GM19372 (cell line): ENCODE results near the gene UBE2D4.
"Not testable (repeated sequence)": the region's sequence is repeated elsewhere in the genome, so short reads cannot be mapped to it uniquely, and the experiment has no call there.

Experiments used
- ATAC-seq: cut with Tn5 transposase; IDR thresholded peaks from one replicate; pipeline ENCODE4 v1.9.1; 2021; ENCODE audit warnings: mild to moderate bottlenecking, low read depth, moderate library complexity; ENCODE audit not compliant: unreplicated experiment

The UBE2D4 gene

DNA sequence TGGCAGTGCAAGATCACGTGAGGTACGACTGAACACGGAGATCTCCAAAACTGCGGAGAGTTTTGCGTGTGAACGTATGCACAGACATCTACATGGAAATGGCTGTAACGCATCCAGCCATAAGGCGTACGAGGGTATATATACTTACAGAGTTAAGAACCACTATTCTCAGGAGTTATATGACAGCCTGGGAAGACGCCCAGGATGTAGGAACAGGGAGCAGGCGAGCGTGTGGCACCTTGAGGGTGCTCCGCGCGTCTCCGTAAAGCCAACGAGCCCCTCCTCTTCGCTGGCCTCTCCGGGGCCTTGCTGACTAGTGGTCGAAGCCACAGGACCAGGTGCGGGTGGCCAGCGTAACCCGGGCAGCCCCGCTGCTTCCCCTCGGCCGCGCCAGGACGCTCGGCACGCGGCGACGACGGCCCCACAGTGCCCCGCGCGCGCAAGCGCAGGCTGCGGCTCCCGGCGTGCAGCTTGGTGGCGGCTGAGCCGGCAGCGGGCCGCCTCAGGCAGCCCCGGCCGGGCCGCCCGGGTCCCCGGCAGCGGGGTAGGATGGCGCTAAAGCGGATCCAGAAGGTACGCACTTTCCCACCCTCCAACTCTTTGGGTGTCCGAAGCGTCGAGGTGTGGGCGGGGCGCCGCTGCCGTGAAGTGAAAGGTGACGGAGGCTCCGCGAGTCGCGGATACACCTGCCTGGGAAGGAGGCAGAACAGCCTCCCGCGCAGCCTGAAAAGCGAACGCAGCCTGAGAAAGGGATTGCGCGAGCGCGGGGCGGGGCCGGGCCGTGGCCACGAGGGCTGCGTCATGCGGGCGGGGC, at the start of gene UBE2D4:
Gene UBE2D4 (plus strand): TSS at position 453 of the 814 bp plus-strand sequence. CDS start 97 bp downstream, at position 550.
- ATAC-seq, result peak; percentile 86

DNA sequence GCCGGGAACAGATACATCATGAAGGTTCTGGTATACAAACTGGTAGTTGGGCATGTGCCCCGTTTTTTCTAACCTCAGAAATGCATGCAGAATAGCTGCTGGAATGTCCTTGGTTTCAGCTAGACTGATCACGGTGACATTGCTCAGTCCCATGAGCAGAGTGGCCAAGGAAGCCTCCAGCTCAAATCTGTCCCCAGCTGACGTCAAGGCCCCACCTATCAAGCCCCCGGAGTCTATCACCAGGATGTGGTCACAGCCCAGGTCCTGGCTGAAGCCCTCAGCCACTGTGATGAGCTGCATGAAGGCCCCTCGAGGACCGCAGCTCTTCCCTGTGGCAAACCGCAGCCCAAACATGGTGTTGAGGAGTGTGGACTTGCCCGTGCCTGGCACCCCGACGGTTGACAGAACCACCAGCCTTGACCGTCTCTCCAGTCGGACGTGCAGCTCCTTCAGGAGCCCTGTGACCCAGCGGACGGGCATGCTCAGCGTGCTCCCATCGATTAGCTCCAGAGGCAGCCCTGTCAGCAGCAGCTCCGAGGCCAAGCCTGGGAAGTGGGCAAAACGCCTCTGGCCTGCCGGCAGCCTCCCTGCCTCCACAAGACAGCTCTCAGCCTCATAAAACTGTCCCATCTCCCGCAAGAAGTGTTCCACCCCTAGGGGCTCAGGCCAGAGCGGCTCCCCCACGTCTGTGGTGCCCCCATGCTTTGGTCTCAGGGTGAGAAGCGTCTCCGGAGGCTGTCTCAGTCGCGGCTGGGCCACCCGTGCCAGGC, 49.1 kb upstream of the UBE2D4 start:
- no peak for ATAC-seq

DNA sequence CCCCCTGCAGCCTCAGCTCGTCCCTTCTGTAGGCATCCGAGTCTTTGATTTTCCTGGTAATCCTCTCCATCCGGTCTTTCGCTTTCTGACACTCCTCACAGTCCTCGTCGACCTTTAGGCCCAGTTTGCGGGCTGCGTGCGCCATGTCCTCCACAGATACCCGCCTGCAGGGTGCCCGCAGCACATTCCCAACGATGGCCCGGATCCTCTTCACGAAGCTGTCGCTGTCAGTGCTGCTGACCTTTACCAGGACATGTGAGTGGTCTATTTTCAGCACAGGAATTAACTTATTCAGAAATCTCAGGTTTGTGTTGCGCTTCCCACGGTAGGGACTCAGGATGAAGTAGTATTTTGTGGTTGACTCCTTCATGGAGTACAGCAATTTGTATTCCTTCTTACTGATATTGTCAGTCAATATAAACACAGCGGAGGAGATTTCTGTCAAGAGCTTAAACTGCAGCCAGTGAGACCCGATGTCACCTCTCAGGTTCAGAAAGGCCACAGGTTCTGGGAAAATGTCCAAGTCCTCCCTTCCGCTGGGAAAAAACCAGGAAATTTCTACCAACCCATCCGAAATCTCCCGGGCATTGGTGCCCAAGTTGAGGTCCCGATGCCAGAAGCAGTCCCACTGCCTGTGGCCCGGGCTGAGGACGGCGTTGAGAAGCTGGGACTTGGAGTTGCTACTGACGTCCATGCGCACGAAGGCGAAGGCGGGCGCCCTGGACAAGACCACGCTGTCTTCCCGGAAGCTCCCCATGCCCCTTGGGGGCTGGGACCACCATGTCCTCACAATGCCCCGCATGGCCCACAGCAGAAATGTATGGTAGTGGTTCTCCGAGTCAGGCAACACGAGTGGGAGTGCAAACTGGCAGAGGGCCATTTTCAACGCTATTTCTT, 48.0 kb upstream of the UBE2D4 start:
- no peak for ATAC-seq

DNA sequence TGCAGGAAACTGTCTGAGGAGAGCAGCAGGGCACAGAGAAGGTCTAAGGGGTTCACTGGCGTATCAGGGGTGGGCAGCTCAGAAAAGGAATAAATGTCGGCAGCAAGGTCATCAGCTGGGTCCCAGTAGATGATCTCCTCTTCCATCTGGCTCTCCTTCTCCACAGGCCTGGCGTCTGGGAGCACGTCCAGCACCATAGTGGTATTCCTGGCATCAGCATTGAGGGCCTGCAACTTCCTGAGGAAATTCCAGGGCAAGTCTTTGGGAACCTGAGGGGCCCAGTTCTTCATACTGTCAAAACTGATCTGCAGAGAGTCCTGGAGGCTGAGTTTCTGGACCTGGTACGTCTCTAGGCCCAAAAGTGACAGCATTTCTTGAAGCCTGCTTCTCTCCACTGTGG, 47.4 kb upstream of the UBE2D4 start:
- no peak for ATAC-seq

DNA sequence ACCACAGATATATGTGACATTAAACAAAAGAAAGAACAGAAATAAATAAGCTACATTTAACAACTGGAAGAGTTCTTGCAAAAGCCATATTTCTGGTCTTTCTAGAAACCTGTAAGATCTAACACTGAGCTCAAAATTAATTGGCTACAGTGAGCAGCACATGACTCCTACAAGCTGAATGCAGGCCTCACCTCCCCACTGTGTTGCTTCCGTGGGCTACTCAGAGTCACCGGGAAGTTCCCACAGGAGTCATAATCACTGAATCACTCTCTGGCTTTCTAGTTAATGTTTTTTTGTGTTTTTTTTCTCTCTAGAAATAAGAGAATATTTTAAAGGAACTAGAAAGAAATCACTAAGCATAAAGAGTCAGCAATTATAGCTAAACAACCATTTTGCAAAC, 46.8 kb upstream of the UBE2D4 start:
- ATAC-seq, result no peak

DNA sequence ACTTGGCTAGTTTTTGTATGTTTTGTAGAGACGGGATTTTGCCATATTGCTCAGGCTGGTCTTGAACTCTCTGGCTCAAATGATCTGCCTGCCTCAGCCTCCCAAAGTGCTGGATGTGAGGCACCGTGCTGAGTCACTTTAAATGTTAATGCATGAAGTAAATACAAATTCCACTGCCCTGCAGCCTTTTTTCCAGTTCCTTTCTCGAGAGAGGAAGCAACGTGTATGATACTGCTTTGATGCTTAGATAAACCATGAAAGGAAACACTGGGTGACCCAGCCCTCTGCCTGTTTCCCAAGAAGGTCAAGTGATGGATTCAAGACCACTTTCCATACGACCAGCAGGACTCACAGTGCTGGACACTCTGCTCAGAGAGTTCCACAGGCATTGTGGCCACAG, 45.6 kb upstream of the UBE2D4 start:
- ATAC-seq, result no peak

DNA sequence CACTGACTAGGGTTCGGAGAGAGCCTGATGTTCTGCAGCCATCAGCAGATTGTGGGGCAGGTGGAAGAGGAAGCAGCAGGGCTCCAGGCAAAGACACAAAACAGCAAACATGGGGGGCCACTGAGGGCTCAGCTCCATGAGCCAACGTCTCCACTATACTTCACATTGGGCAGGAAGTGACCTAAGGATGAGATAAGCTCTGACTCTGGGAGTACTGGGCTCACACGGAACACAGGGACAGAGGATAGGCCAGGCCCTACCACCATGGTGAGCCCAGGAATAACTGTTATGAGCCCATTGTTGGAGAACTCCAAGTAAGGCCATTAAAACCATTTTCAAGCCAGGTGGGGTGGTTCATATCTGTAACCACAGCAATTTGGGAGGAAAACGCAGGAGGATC, 42.0 kb upstream of the UBE2D4 start:
- no peak for ATAC-seq

DNA sequence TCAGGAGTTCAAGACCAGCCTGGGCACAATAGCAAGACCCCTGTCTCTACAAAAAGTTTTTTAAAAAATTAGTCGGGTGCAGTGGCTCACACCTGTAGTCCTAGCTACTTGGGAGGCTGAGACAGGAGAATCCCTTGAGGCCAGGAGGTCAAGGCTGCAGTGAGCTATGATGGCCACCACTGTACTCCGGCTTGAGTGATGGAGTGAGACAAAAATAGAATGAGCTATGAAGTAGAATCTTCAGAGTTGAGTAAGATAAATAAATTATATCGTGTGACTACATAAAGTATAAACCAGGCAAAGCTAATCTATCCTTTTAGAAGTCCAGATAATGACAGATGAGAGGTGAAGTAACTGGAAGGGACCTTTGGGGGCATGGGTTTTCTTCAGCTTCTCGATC, 41.6 kb upstream of the UBE2D4 start:
- ATAC-seq, result no peak

DNA sequence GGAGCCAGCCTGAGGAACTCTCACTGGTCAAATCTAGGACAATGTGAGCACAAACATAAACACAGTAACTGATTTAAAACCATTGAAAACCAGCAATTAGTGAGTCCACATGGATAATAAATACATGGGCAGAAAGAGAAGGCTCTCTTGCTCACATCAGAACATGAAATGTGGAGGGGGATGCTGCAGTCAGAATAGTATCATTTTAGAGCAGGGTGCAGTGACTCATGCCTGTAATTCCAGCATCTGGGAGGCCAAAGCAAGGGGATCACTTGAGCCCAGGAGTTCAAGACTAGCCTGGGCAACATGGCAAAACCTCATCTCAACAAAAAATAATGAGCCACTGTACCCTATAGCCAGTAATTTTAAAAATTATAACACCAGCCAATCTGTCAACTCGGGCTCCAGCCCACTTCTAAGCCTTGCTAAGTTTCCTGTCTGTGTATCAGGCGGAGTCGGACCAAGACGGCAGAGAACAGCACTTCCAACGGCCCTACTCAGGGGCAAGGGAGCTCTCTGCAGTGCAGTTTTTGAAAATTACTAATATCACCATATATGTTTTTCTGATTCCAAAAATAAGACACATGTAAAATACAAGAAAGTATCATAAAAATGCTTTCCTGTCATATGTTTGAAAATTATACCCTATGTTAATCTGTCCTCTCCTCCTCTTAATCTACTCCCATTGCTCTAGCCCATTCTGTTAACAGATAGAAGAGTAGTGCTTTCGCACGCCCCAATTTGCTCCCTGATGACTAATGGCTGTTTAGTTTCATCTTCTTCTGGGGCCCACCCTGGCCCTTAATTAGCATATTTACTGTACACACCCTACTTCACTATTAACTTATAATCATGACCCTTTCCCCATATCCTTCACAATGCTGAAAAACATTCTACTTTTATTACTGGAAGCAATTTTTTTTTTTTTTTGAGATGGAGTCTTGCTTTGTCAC, 37.0 kb upstream of the UBE2D4 start:
- ATAC-seq, result no peak

DNA sequence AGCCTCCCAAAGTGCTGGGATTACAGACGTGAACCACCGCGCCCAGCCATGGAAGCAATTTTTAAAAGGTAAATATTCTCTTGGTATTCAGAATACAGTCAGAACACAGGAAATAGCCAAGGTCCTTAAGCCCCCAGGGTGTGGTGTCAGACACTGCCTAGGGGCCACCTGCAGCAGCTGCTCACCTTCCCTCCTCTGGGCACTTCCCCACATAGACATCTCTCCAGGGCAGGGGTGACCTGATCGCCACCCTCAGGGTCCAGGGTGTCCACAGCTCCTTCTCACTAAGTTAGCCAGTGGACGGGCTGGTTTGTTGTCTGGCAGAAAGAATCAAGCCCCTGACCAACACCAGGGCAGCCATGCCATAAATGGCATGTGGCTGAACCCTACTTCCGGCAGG, 35.8 kb upstream of the UBE2D4 start:
- ATAC-seq, result no peak

DNA sequence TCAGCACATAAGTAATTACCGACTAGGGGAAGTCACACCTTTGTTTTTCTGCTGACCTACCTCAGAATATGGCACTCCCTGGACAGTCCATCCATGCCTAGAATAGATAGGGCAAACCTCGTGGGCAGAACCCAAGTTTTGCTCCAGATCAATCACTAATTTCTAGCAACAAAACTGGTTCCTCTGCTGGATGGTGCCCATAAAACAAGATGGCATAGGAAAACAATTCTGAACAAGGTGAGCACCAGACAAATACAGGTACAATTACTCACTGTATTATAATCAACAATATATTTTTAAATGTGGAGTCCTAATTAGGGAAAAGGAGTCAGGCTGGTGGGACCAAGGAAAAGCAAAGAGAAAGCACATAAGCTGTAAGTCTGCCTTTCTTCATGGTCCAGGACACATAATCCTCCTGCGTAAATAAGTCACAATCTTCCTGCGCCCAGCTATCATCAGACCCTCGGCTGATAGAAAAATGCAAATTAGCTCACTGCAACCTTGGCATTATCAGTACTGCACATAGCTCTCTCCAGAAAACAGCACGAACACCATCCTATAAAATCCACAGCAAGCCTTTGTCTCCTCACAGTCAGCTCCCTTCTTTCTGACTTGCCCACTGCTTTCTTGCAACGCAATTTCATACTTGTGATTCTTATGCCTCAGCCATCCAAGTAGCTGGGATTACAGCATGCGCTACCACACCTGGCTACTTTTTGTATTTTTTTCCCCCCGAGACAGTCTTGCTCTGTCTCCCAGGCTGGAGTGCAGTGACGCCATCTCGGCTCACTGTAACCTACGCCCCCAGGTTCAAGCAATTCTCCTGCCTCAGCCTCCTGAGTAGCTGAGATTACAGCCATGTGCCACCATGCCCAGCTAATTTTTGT, 34.9 kb upstream of the UBE2D4 start:
- ATAC-seq, result no peak

DNA sequence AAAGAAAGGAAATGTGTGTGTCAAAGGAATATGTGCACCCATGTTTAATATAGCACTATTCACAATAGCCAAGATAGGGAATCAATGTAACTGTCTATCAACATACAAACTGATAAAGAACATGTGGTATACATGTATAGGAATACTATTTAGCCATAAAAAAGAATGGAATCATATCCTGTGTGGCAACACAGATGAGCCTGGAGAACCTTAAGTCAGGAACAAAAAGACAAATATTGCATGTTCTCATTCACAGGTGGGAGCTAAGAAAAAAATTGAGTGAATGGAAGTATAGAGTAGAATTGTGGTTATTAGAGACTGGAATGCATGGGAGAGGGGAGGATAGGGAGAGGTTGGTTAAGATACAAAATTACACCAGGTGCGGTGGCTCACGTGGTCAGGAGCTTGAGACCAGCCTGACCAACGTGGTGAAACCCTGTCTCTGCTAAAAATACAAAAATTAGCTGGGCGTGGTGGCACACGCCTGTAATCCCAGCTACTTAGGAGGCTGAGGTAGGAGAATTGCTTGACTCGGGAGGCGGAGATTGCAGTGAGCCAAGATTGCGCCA, 30.3 kb upstream of the UBE2D4 start:
- no peak for ATAC-seq

DNA sequence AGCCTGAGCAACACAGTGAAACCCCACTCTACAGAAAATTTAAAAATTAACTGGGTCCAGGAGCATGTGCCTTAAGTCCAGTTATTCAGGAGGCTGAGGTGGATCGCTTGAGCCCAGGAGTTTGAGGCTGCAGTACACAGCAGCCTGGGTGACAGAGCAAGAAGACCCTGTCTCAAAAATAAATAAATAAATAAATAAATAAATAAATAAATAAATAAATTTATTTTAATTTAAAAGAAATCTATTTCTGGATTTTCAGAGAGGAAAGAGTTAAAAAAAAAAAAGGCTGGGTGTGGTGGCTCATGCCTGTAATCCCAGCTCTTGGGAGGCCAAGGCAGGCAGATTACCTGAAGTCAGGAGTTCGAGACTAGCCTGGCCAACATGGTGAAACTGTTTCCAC, 27.7 kb upstream of the UBE2D4 start:
- ATAC-seq, result not testable (repeated sequence)

DNA sequence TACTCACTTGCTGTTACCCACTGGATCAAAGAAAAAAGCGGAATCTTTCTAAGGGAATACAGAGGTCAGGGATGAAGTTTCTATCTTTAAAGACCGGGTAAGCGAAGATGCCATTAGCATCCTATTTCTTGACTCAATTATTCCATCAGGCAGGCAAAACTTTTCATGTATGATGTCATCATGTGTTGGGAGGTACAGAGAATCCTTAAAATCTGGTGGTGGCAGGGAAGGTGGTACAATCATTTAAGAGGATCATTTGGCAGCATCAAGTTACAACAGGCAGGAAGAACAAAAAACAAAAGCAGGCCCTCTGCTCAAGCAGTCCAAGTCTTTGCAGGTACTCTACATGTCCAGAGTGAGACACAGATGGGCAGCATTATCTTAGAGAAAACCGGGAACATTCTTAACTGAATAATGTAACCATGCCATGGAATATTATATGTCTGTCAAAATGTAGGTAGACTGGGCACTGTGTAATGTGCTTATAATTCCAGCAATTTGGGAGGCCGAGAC, 23.6 kb upstream of the UBE2D4 start:
- no peak for ATAC-seq

DNA sequence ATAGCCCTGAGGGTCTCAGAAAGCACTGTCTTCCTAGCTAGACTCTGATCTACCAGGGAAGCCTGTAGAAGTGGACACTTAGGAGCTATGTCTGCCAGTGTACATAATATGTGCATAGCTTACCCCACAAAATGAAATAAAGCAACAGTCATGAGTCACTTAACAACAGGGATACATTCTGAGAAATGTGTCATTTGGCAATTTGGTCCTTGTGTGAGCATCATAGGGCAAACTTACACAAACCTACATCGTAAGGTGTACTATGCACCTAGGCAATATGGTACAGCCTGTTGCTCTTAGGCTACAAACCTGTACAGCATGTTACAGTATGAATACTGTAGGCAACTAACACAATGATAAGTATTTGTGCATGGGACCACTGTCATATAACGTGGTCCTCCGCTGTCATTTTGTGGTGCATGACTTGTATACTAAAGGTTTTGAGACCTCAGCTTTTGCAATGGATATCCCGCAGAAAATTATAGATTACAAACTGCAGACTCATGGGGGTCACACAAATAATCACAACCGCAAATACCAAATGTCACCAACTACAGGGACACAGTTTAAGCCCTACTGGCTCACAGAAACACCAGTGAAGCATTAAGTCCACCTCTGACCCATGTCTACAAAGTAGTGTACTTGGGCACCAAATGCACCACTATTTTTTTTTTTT, 21.6 kb upstream of the UBE2D4 start:
- ATAC-seq, result no peak

DNA sequence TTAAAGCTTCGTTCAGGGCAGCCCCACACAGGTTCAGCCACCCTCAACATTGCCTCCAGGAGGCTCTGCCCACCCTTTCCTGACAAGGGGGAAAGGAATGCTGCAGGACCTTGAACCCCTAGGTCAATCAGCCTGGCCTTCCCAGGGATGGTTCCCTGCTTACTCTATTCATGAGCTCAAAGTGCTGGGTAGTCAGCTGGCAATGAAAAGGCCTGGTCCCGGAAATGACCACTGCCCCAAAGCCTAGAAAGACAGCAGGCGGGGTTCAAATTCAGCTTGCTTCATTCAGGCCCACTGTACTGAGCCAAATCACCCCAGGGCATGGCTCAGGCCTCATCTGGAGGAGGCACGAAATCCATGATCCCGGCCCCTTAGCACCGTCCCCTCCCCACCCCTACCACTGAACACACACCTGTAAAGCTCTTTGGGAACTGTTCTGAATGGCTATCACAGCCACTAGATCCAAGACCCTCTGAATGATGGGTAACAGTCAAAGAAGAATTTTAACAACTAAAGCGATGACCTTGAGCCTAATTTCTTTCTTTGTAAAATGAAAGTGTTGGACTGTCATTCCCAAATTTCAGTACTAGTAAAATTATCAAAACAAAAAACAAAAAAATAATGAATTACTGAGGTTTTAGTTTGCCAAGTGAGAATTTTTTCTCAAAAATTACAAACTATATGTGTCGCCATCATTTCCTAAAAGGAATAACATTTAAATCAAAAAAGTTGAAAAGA, 20.9 kb upstream of the UBE2D4 start:
- ATAC-seq, result no peak

DNA sequence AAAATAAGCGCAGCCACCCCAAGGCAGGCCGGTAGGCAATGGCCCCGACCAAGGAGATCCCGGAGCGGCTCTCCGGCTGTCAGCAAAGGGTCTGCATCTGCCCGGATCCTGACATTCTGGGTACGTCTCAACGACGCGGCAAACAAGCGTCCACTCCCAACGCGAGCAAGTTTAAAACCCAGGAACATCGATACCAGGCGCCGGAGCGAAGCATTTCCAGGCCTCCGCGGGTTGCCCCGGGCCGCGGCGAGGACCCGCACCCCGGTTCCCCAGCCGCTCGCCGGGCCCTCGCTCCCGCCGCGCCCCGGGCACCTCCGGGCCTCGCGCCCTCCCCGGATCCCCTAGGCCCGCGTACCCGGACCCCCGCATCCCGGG, 20.3 kb upstream of the UBE2D4 start:
- ATAC-seq, result peak; percentile 34
